Measurements from ENCODE around the gene ARHGAP26.
A peak's percentile ranks its signal among the peaks of the same experiment; 100 is the strongest.

Gene ARHGAP26

GRCh38 chr5:142753116-142753631, 17.0 kb upstream of the ARHGAP26 start:
- no peak for DNase-seq

GRCh38 chr5:142754031-142754430, 16.1 kb upstream of the ARHGAP26 start:
- DNase-seq: no peak

- DNase-seq: no peak
These were observed 13.6 kb upstream of the ARHGAP26 start for GRCh38 chr5:142756576-142756975.

GRCh38 chr5:142757564-142757963, 12.6 kb upstream of the ARHGAP26 start:
- no peak for DNase-seq

- DNase-seq: peak; percentile 89
These were observed 11.9 kb upstream of the ARHGAP26 start for GRCh38 chr5:142758062-142758795.

- no peak for DNase-seq
These were observed 11.4 kb upstream of the ARHGAP26 start for GRCh38 chr5:142758796-142759145.

- no peak for DNase-seq
These were observed 6.5 kb upstream of the ARHGAP26 start for GRCh38 chr5:142763701-142764100.

GRCh38 chr5:142767178-142767577, 3.0 kb upstream of the ARHGAP26 start:
- DNase-seq: no peak

- DNase-seq: peak; percentile 37
These were observed 2.3 kb upstream of the ARHGAP26 start for GRCh38 chr5:142767911-142768310.

GRCh38 chr5:142769251-142769792, 855 bp upstream of the ARHGAP26 start:
- DNase-seq: peak; percentile 80

- DNase-seq: peak; percentile 62
These were observed 753 bp downstream of the ARHGAP26 start for GRCh38 chr5:142770650-142771609.

- DNase-seq: no peak
These were observed 1.5 kb downstream of the ARHGAP26 start for GRCh38 chr5:142771666-142772065.

- no peak for DNase-seq
These were observed 2.5 kb downstream of the ARHGAP26 start for GRCh38 chr5:142772446-142773293.

GRCh38 chr5:142777099-142777498, 6.9 kb downstream of the ARHGAP26 start:
- DNase-seq: peak; percentile 46

GRCh38 chr5:142777850-142778249, 7.7 kb downstream of the ARHGAP26 start:
- peak; percentile 77 for DNase-seq

- no peak for DNase-seq
These were observed 9.1 kb downstream of the ARHGAP26 start for GRCh38 chr5:142779163-142779840.

- no peak for DNase-seq
These were observed 10.7 kb downstream of the ARHGAP26 start for GRCh38 chr5:142780871-142781270.

GRCh38 chr5:142782976-142783530, 12.9 kb downstream of the ARHGAP26 start:
- DNase-seq: no peak

- peak; percentile 76 for DNase-seq
These were observed 13.6 kb downstream of the ARHGAP26 start for GRCh38 chr5:142783601-142784341.

- no peak for DNase-seq
These were observed 14.3 kb downstream of the ARHGAP26 start for GRCh38 chr5:142784401-142784955.

Measured in suppressor macrophage treated with lipopolysaccharide for 4 hours (primary cell).